Activated T-cell treated with anti-CD3 and anti-CD28 coated beads, Interleukin-2, amount 50 U/mL, for 4 hours (primary cell): ENCODE data around the gene SGPP1. TPM values are rescaled to one million over a fixed set of nuclear protein-coding genes. Genes with fewer than 3 reads are reported as not detected.

Source experiments
- ATAC-seq, 2 donors: fragments of 200-7000 bp; cut with Tn5 transposase; one replicate each; pipeline ENCODE4 v1.10.0; 2021
- DNase-seq: peaks from one replicate; pipeline ENCODE4 v3.0.0-alpha.2; 2020
- H3K27me3 Mint-ChIP-seq: one replicate; pipeline ENCODE4 v1.8.0; 2021; ENCODE audit warnings: low read depth, mixed read lengths
- H3K36me3 Mint-ChIP-seq: one replicate; pipeline ENCODE4 v1.8.0; 2022; ENCODE audit warnings: mixed read lengths; ENCODE audit not compliant: insufficient read depth
- H3K4me1 Mint-ChIP-seq: one replicate; pipeline ENCODE4 v1.8.0; 2021; ENCODE audit warnings: low read depth, mixed read lengths
- H3K4me3 Mint-ChIP-seq: one replicate; pipeline ENCODE4 v1.8.0; 2021; ENCODE audit warnings: mild to moderate bottlenecking, moderate library complexity, mixed read lengths
- H3K9me3 Mint-ChIP-seq: one replicate; pipeline ENCODE4 v1.8.0; 2021; ENCODE audit warnings: mixed read lengths
- total RNA-seq, 3 donors: library from RNA; stranded (reverse); gene quantifications; one replicate each; pipeline ENCODE4 v1.2.1, GENCODE V29; 2021

Gene SGPP1
- total RNA-seq, 3 donors from 2014 or later: 12.0 to 13.5 (median 12.8) TPM

GRCh38 chr14:63747846-63748245 is 20.0 kb upstream of the SGPP1 start:
- no peaks in the 10 kb centered on the region for H3K36me3 Mint-ChIP-seq
- DNase-seq (no peak), ATAC-seq (no peak)
- no peak overlapping the region for H3K4me3 Mint-ChIP-seq
- H3K4me1 Mint-ChIP-seq: peaks cover 14% of the 10 kb centered on the region
- H3K9me3 Mint-ChIP-seq: no peaks in the 10 kb centered on the region
- no peaks in the 10 kb centered on the region for H3K27me3 Mint-ChIP-seq

DNA sequence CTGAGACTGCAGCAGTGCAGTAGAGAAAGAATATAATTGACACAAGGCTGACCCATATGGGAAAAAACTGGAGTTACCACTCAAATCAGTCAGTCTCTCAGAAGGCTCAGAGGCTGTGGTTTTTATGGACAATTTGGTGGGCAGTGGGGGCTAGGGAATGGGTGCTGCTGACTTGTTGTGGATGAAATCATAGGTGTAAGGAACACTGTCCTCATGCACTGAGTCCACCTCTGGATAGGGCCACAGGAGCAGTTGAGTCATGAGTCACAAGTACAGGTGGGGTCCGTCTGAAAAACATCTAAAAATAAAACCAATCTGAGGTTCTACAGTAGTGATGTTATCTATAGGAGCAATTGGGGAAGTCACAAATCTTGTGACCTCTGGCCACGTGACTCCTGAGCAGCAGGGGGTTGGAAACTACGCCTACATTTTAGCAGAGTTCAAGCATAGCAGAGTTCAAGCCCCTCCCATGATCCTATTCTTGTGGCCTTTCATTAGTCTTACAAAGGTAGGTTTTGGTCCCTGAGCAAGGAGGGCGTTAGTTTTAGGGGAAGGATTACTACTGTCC is 18.1 kb upstream of the SGPP1 start:
- Mint-ChIP-seq H3K27me3 (no peaks in the 10 kb centered on the region), H3K4me1 (peaks cover 14% of the 10 kb centered on the region), H3K9me3 (no peaks in the 10 kb centered on the region), H3K4me3 (no peak overlapping the region), H3K36me3 (no peaks in the 10 kb centered on the region)
- DNase-seq (no peak), ATAC-seq (peak in 1 of 2 donors; percentile 46)

- Mint-ChIP-seq H3K36me3 (no peaks in the 10 kb centered on the region), H3K27me3 (no peaks in the 10 kb centered on the region)
- no peak for ATAC-seq
Observed at GRCh38 chr14:63745272-63745671, 17.4 kb upstream of the SGPP1 start.

DNA sequence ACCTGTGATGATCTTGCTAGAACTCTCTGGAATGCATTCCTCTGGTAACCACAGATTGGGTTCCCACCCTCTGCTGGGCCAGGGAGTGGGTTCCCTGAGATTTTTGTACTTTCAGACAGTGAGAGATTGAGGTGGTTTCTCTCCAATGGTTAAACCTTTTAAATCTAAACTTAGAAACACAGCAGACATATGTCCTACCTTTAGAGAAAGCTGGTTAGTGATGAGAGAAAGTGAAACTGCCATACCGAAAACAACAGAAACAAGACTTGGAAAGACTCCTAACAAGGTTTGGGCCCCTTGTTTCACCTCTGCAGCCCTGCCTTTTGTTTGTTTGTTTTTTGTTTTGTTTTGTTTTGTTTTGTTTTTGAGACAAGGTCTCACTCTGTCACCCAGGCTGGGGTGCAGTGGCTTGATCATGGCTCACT is 9.7 kb upstream of the SGPP1 start:
- peak; percentile 52 to 66 for ATAC-seq
- no peak for DNase-seq
- peaks cover 12% of the 10 kb centered on the region for H3K4me1 Mint-ChIP-seq
- H3K4me3 Mint-ChIP-seq: peak overlapping the region; percentile 47
- no peaks in the 10 kb centered on the region for H3K9me3 Mint-ChIP-seq
- no peaks in the 10 kb centered on the region for H3K36me3 Mint-ChIP-seq
- H3K27me3 Mint-ChIP-seq: no peaks in the 10 kb centered on the region

More at GRCh38 chr14:63745272-63745671, 17.4 kb upstream of the SGPP1 start:
- no peak for DNase-seq
- H3K4me1 Mint-ChIP-seq: peaks cover 14% of the 10 kb centered on the region
- no peak overlapping the region for H3K4me3 Mint-ChIP-seq
- no peaks in the 10 kb centered on the region for H3K9me3 Mint-ChIP-seq

- ATAC-seq (no peak), DNase-seq (no peak)
- H3K4me3 Mint-ChIP-seq: no peak overlapping the region
Observed at GRCh38 chr14:63735720-63736119, 7.9 kb upstream of the SGPP1 start.

DNA sequence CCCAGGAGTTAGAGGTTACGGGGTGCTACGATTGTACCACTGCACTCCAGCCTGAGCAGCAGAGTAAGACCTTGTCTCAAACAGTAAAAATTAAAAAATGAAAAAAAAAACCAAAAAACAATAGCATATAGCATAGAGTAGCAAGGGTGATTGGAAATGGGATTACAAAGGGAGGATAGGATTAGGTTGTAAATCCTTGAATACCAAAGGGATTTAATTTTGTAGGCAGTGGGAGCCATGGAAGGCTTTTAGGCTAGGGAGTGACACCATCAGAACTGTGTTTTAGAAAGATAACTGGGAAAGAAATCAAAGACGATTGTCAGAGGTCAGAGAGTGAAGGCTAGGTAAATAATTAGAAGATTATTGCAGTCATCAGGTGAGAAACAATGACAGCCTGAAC is 2.8 kb upstream of the SGPP1 start:
- no peaks in the 10 kb centered on the region for H3K27me3 Mint-ChIP-seq
- no peaks in the 10 kb centered on the region for H3K9me3 Mint-ChIP-seq
- DNase-seq: no peak
- H3K36me3 Mint-ChIP-seq: no peaks in the 10 kb centered on the region
- peaks cover 15% of the 10 kb centered on the region for H3K4me1 Mint-ChIP-seq
- H3K4me3 Mint-ChIP-seq: no peak overlapping the region
- ATAC-seq: no peak

More at GRCh38 chr14:63735720-63736119, 7.9 kb upstream of the SGPP1 start:
- H3K9me3 Mint-ChIP-seq: no peaks in the 10 kb centered on the region
- H3K27me3 Mint-ChIP-seq: no peaks in the 10 kb centered on the region
- H3K36me3 Mint-ChIP-seq: no peaks in the 10 kb centered on the region
- H3K4me1 Mint-ChIP-seq: peaks cover 12% of the 10 kb centered on the region

GRCh38 chr14:63727231-63727735 is 582 bp downstream of the SGPP1 start:
- peak overlapping the region; percentile 99 for H3K4me3 Mint-ChIP-seq
- no peaks in the 10 kb centered on the region for H3K9me3 Mint-ChIP-seq
- DNase-seq (peak; percentile 8), ATAC-seq (peak; percentile 59 to 66)
- H3K27me3 Mint-ChIP-seq: no peaks in the 10 kb centered on the region
- no peaks in the 10 kb centered on the region for H3K36me3 Mint-ChIP-seq
- H3K4me1 Mint-ChIP-seq: peaks cover 36% of the 10 kb centered on the region

DNA sequence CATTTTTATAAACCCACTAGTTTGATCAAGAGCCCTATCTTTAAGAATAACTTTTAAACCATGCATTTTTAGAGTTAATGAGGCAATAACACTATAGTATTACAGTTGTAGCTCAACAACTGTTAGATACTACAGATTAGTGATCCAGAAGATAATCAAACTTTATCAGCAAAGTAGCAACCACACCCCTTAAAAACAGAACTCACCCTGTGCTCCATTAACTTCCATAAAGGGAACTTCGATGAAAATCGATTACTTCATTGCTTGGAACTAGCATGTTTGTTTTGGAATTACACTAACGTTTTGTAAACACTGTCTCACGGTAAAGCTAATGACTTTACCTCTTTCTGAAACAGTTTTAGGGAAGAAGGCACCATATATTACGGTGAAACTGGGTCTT is 1.4 kb downstream of the SGPP1 start:
- ATAC-seq (no peak), DNase-seq (no peak)
- Mint-ChIP-seq H3K4me3 (peak overlapping the region; percentile 99), H3K27me3 (no peaks in the 10 kb centered on the region), H3K36me3 (peaks cover 1% of the 10 kb centered on the region), H3K9me3 (no peaks in the 10 kb centered on the region), H3K4me1 (peaks cover 37% of the 10 kb centered on the region)

DNA sequence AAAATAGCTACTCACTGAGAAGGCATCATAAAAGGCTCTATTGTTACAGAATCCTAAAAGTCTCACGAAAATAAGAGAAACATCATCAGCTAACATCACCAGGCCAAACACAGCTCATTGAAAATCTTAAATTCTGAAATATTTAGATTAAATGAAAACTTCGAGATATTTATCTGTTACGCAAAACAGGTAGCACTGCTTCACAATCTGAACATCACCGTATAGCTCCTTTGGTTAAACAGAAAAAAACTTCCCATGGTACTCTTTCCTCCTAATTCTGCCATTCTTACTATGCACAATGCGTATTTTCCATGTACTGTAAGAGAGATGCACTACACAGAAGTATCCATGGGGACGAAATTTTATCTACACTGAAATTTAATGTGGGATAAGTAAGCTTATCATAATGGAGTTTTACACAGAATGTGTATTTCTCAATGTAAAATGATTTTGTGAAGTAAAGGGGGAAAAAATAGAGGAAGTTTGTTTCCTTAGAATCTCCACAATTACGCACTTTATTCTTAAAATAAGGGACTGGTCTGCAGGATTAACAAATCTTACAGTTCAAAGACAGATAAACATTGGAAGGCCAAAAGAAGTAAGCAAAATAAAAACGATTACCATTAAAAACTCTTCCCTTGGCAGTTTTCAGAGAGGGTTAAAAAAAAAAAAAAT is 1.9 kb downstream of the SGPP1 start:
- Mint-ChIP-seq H3K36me3 (peaks cover 3% of the 10 kb centered on the region), H3K4me1 (peaks cover 37% of the 10 kb centered on the region), H3K27me3 (no peaks in the 10 kb centered on the region), H3K4me3 (peak overlapping the region; percentile 99), H3K9me3 (no peaks in the 10 kb centered on the region)
- no peak for DNase-seq
- ATAC-seq: no peak

GRCh38 chr14:63717702-63718101 is 10.2 kb downstream of the SGPP1 start:
- DNase-seq: no peak
- peaks cover 7% of the 10 kb centered on the region for H3K9me3 Mint-ChIP-seq
- H3K27me3 Mint-ChIP-seq: no peaks in the 10 kb centered on the region

GRCh38 chr14:63715360-63715759 is 12.5 kb downstream of the SGPP1 start:
- Mint-ChIP-seq H3K36me3 (peaks cover 22% of the 10 kb centered on the region), H3K4me1 (peaks cover 27% of the 10 kb centered on the region), H3K4me3 (no peak overlapping the region), H3K9me3 (peaks cover 7% of the 10 kb centered on the region), H3K27me3 (no peaks in the 10 kb centered on the region)
- ATAC-seq (no peak), DNase-seq (no peak)

More at GRCh38 chr14:63717702-63718101, 10.2 kb downstream of the SGPP1 start:
- Mint-ChIP-seq H3K4me3 (no peak overlapping the region), H3K4me1 (peaks cover 19% of the 10 kb centered on the region), H3K36me3 (peaks cover 25% of the 10 kb centered on the region)
- no peak for ATAC-seq

GRCh38 chr14:63713764-63714163 is 14.1 kb downstream of the SGPP1 start:
- Mint-ChIP-seq H3K36me3 (peaks cover 19% of the 10 kb centered on the region), H3K27me3 (no peaks in the 10 kb centered on the region), H3K9me3 (peaks cover 7% of the 10 kb centered on the region), H3K4me3 (no peak overlapping the region), H3K4me1 (peaks cover 35% of the 10 kb centered on the region)
- ATAC-seq: no peak
- no peak for DNase-seq

- no peak for DNase-seq
- peaks cover 18% of the 10 kb centered on the region for H3K36me3 Mint-ChIP-seq
- no peaks in the 10 kb centered on the region for H3K27me3 Mint-ChIP-seq
- peaks cover 7% of the 10 kb centered on the region for H3K9me3 Mint-ChIP-seq
- H3K4me3 Mint-ChIP-seq: peak overlapping the region; percentile 35
- H3K4me1 Mint-ChIP-seq: peaks cover 35% of the 10 kb centered on the region
- ATAC-seq: peak; percentile 51 to 73
Observed at GRCh38 chr14:63713058-63713457, 14.8 kb downstream of the SGPP1 start.

GRCh38 chr14:63712123-63712522 is 15.7 kb downstream of the SGPP1 start:
- peaks cover 13% of the 10 kb centered on the region for H3K36me3 Mint-ChIP-seq
- H3K27me3 Mint-ChIP-seq: no peaks in the 10 kb centered on the region
- peak overlapping the region; percentile 42 for H3K4me3 Mint-ChIP-seq

GRCh38 chr14:63710497-63710896 is 17.4 kb downstream of the SGPP1 start:
- ATAC-seq: no peak
- no peaks in the 10 kb centered on the region for H3K9me3 Mint-ChIP-seq

More at GRCh38 chr14:63712123-63712522, 15.7 kb downstream of the SGPP1 start:
- ATAC-seq: peak in 1 of 2 donors; percentile 40
- DNase-seq: no peak
- peaks cover 3% of the 10 kb centered on the region for H3K9me3 Mint-ChIP-seq
- H3K4me1 Mint-ChIP-seq: peaks cover 39% of the 10 kb centered on the region

More at GRCh38 chr14:63710497-63710896, 17.4 kb downstream of the SGPP1 start:
- Mint-ChIP-seq H3K36me3 (peaks cover 8% of the 10 kb centered on the region), H3K4me1 (peaks cover 39% of the 10 kb centered on the region), H3K4me3 (no peak overlapping the region), H3K27me3 (no peaks in the 10 kb centered on the region)
- DNase-seq: no peak
